Neural progenitor cell (in vitro differentiated cells): ENCODE results near the gene CD44. TPM values are rescaled to one million over a fixed set of nuclear protein-coding genes. Genes with fewer than 3 reads are reported as not detected.
"Not testable (repeated sequence)": the region's sequence is repeated elsewhere in the genome, so short reads cannot be mapped to it uniquely, and the experiment has no call there.

Source experiments
- DNase-seq: peaks from one replicate; pipeline ENCODE4 v3.0.0-alpha.2; 2016; ENCODE audit warnings: low spot score
- H2AFZ ChIP-seq: fragments of 200-600 bp; sonication (generic); replicated peaks from 2 replicates; pipeline ENCODE4 v1.6.1; 2016; ENCODE audit warnings: antibody characterized with exemption
- H3F3A ChIP-seq: fragments of 200-600 bp; sonication (generic); 2 replicates; pipeline ENCODE4 v1.6.1; 2016; ENCODE audit warnings: antibody characterized with exemption, low read depth
- H3K27ac ChIP-seq: fragments of 200-600 bp; sonication (generic); 2 replicates; pipeline ENCODE4 v1.5.1; 2016; ENCODE audit warnings: mild to moderate bottlenecking
- H3K27me3 ChIP-seq: fragments of 200-600 bp; sonication (generic); 2 replicates; pipeline ENCODE4 v1.6.1; 2016; ENCODE audit warnings: mild to moderate bottlenecking, moderate library complexity
- H3K36me3 ChIP-seq: fragments of 200-600 bp; sonication (generic); 2 replicates; pipeline ENCODE4 v1.5.1; 2016
- H3K4me1 ChIP-seq: fragments of 200-600 bp; sonication (generic); 2 replicates; pipeline ENCODE4 v1.6.1; 2016; ENCODE audit warnings: mixed run types
- H3K4me2 ChIP-seq: fragments of 200-600 bp; sonication (generic); 2 replicates; pipeline ENCODE4 v1.6.1; 2016
- H3K4me3 ChIP-seq: fragments of 200-600 bp; sonication (generic); 2 replicates; pipeline ENCODE4 v1.5.1; 2016
- H3K79me2 ChIP-seq: fragments of 200-600 bp; sonication (generic); 2 replicates; pipeline ENCODE4 v1.6.1; 2016; ENCODE audit warnings: low read depth
- H3K9ac ChIP-seq: fragments of 200-600 bp; sonication (generic); 2 replicates; pipeline ENCODE4 v1.6.1; 2016
- H3K9me3 ChIP-seq: fragments of 200-600 bp; sonication (generic); 2 replicates; pipeline ENCODE4 v1.5.1; 2016; ENCODE audit warnings: low read depth
- H4K20me1 ChIP-seq: fragments of 200-600 bp; sonication (generic); 2 replicates; pipeline ENCODE4 v1.6.1; 2016; ENCODE audit warnings: low read depth
- H3K27ac Mint-ChIP-seq: 3 replicates; pipeline ENCODE4 v1.8.0; 2021; ENCODE audit warnings: mixed read lengths
- H3K27me3 Mint-ChIP-seq: 2 replicates; pipeline ENCODE4 v1.8.0; 2022; ENCODE audit warnings: low read depth, mild to moderate bottlenecking, inconsistent platforms, moderate library complexity, mixed read lengths; ENCODE audit not compliant: insufficient read depth
- H3K36me3 Mint-ChIP-seq: 3 replicates; pipeline ENCODE4 v1.8.0; 2021; ENCODE audit warnings: mixed read lengths
- H3K4me1 Mint-ChIP-seq: 3 replicates; pipeline ENCODE4 v1.8.0; 2021; ENCODE audit warnings: mixed read lengths
- H3K4me3 Mint-ChIP-seq: 3 replicates; pipeline ENCODE4 v1.8.0; 2021; ENCODE audit warnings: mild to moderate bottlenecking, moderate library complexity, mixed read lengths
- H3K9me3 Mint-ChIP-seq: 3 replicates; pipeline ENCODE4 v1.8.0; 2020; ENCODE audit warnings: mixed read lengths
- EZH2 ChIP-seq: fragments of 200-600 bp; sonication (generic); IDR thresholded peaks from 2 replicates; pipeline ENCODE4 v1.6.1; 2017; ENCODE audit warnings: antibody characterized with exemption, mild to moderate bottlenecking, moderate library complexity
- EZH2phosphoT487 ChIP-seq: fragments of 200-600 bp; sonication (generic); IDR thresholded peaks from 2 replicates; pipeline ENCODE4 v1.6.1; 2017; ENCODE audit warnings: antibody characterized with exemption
- total RNA-seq: library from RNA; depleted of rRNA; stranded (reverse); fragments of >200 nt; gene quantifications from 2 replicates; pipeline ENCODE4 v1.2.3, GENCODE V29; 2015; ENCODE audit warnings: low replicate concordance
- TF ChIP-seq, protein P1 (sequence below): fragments of 200-600 bp; sonication (generic); IDR thresholded peaks from 2 replicates; pipeline ENCODE4 v1.5.1; 2017; ENCODE audit warnings: antibody characterized with exemption, mild to moderate bottlenecking

Gene CD44
- total RNA-seq, 1 donor from 2014 or later = 1.4 TPM

DNA sequence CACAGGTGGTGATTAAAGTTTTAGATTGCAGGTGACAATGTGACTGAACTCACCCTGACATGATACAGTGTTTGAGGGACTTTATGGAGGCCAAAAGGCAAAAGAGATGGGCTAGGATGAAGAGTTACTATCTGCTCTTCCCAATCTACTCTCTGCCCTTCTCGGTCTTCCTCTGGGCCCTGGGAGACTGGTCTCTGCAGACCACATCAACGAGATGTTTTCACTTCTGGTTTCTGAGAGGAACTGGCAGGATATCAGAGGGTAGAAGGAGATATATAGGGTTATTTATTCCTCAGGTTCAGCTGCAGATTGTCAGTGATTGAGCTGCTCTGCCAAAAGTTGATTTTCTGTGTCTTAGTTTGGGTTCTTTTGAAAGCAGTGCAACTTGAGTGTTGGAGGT, 32.4 kb upstream of the CD44 start:
- H3F3A ChIP-seq = no peaks in the 10 kb centered on the region
- H3K27me3 ChIP-seq = no peaks in the 10 kb centered on the region
- no peaks in the 10 kb centered on the region for H3K4me1 ChIP-seq
- H3K79me2 ChIP-seq = no peaks in the 10 kb centered on the region
- TF ChIP-seq EZH2 (no peak), EZH2phosphoT487 (no peak)
- TF ChIP-seq, protein P1, sequence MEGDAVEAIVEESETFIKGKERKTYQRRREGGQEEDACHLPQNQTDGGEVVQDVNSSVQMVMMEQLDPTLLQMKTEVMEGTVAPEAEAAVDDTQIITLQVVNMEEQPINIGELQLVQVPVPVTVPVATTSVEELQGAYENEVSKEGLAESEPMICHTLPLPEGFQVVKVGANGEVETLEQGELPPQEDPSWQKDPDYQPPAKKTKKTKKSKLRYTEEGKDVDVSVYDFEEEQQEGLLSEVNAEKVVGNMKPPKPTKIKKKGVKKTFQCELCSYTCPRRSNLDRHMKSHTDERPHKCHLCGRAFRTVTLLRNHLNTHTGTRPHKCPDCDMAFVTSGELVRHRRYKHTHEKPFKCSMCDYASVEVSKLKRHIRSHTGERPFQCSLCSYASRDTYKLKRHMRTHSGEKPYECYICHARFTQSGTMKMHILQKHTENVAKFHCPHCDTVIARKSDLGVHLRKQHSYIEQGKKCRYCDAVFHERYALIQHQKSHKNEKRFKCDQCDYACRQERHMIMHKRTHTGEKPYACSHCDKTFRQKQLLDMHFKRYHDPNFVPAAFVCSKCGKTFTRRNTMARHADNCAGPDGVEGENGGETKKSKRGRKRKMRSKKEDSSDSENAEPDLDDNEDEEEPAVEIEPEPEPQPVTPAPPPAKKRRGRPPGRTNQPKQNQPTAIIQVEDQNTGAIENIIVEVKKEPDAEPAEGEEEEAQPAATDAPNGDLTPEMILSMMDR = no peak
- Mint-ChIP-seq H3K4me3 (no peak overlapping the region), H3K4me1 (no peaks in the 10 kb centered on the region), H3K27ac (no peak overlapping the region), H3K36me3 (no peaks in the 10 kb centered on the region), H3K9me3 (no peaks in the 10 kb centered on the region), H3K27me3 (no peaks in the 10 kb centered on the region)
- H3K36me3 ChIP-seq = no peaks in the 10 kb centered on the region
- no peak overlapping the region for H3K4me2 ChIP-seq
- H3K9me3 ChIP-seq = no peaks in the 10 kb centered on the region
- DNase-seq = no peak
- no peak overlapping the region for H3K4me3 ChIP-seq
- no peak overlapping the region for H2AFZ ChIP-seq
- H3K9ac ChIP-seq = no peak overlapping the region
- no peaks in the 10 kb centered on the region for H4K20me1 ChIP-seq
- H3K27ac ChIP-seq = no peak overlapping the region

DNA sequence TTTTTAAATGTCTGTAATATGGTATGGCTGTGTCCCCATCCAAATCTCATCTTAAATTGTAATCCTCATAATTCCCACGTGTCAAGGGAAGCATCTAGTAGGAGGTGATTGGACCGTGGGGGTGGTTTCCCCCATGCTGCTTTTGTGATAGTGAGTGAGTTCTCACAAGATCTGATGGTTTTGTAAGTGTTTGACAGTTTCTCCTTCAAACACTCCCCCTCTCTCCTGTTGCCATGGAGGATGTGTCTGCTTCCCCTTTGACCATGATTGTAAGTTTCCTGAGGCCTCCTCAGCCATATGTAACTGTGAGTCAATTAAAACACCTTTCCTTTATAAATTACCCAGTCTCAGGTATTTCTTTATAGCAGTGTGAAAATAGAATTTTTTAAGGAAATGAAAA, 31.1 kb upstream of the CD44 start:
- TF ChIP-seq, protein P1 = no peak
- TF ChIP-seq EZH2 (no peak), EZH2phosphoT487 (no peak)
- H3K4me3 ChIP-seq = no peak overlapping the region
- Mint-ChIP-seq H3K9me3 (no peaks in the 10 kb centered on the region), H3K27ac (no peak overlapping the region), H3K27me3 (peaks cover 7% of the 10 kb centered on the region), H3K36me3 (no peaks in the 10 kb centered on the region), H3K4me3 (no peak overlapping the region), H3K4me1 (no peaks in the 10 kb centered on the region)
- DNase-seq = no peak
- no peaks in the 10 kb centered on the region for H3K27me3 ChIP-seq
- H3K27ac ChIP-seq = no peak overlapping the region
- H4K20me1 ChIP-seq = no peaks in the 10 kb centered on the region
- no peaks in the 10 kb centered on the region for H3K36me3 ChIP-seq
- no peaks in the 10 kb centered on the region for H3F3A ChIP-seq
- no peaks in the 10 kb centered on the region for H3K4me1 ChIP-seq
- H2AFZ ChIP-seq = no peak overlapping the region
- no peaks in the 10 kb centered on the region for H3K9me3 ChIP-seq
- H3K79me2 ChIP-seq = no peaks in the 10 kb centered on the region
- H3K4me2 ChIP-seq = no peak overlapping the region
- no peak overlapping the region for H3K9ac ChIP-seq

DNA sequence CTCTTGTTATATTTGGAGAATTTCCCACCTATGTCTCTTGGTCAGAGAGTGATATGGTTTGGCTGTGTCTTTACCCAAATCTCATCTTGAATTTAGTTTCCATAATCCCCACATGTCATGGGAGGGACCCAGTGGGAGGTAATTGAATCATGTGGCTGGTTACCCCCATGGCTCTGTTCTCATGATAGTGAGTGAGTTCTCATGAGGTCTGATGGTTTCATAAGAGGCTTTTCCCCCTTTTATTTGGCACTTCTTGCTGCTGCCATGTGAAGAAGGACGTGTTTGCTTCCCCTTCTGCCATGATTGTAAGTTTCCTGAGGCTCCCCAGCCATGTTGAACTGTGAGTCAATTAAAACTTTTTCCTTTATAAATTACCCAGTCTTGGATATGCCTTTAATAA, 30.6 kb upstream of the CD44 start:
- H3K4me3 ChIP-seq, H3K36me3 Mint-ChIP-seq, H3K9ac ChIP-seq, H3K27me3 Mint-ChIP-seq, H3K27me3 ChIP-seq, H3K4me2 ChIP-seq, H3K36me3 ChIP-seq, H4K20me1 ChIP-seq, H3F3A ChIP-seq, H3K4me1 Mint-ChIP-seq, H3K4me1 ChIP-seq, H3K27ac ChIP-seq, H3K9me3 Mint-ChIP-seq, H3K27ac Mint-ChIP-seq, H3K79me2 ChIP-seq, H3K4me3 Mint-ChIP-seq, H3K9me3 ChIP-seq, DNase-seq, H2AFZ ChIP-seq: not testable (repeated sequence)

DNA sequence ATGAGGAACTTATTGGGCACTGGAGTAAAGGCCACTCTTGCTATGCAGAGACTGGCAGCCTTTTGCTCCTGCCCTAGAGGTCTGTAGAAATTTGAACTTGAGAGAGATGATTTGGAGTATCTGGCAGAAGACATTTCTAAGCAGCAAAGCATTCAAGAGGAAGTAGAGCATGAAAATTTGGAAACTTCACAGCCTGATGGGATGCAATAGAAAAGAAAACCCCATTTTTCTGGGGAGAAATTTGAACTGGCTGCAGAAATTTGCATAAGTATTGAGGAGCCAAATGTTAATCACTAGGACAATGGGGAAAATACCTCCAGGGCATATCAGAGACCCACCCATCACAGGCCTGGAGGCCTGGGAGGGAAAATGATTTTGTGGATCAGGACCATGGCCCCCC, 29.9 kb upstream of the CD44 start:
- H3K4me3 ChIP-seq = no peak overlapping the region
- DNase-seq = no peak
- no peaks in the 10 kb centered on the region for H3F3A ChIP-seq
- no peaks in the 10 kb centered on the region for H3K36me3 Mint-ChIP-seq
- TF ChIP-seq EZH2phosphoT487 = no peak
- TF ChIP-seq, protein P1 = no peak
- H3K9ac ChIP-seq = no peak overlapping the region
- no peak overlapping the region for H3K4me3 Mint-ChIP-seq
- no peaks in the 10 kb centered on the region for H3K27me3 ChIP-seq
- H3K4me2 ChIP-seq = no peak overlapping the region
- no peak overlapping the region for H2AFZ ChIP-seq
- no peak overlapping the region for H3K27ac Mint-ChIP-seq
- H3K27me3 Mint-ChIP-seq = peaks cover 10% of the 10 kb centered on the region
- no peaks in the 10 kb centered on the region for H3K9me3 ChIP-seq
- H3K9me3 Mint-ChIP-seq = no peaks in the 10 kb centered on the region
- no peaks in the 10 kb centered on the region for H3K36me3 ChIP-seq
- no peaks in the 10 kb centered on the region for H3K4me1 Mint-ChIP-seq
- H3K4me1 ChIP-seq = no peaks in the 10 kb centered on the region
- no peak overlapping the region for H3K27ac ChIP-seq
- H4K20me1 ChIP-seq = no peaks in the 10 kb centered on the region
- H3K79me2 ChIP-seq = no peaks in the 10 kb centered on the region
